Liver (tissue), 3 donors: Measurements from ENCODE around the gene LYSMD3.

Experiments
- CTCF ChIP-seq: fragments of 150-350 bp; IDR thresholded peaks from 2 replicates; pipeline ENCODE4 v1.5.1; 2017; ENCODE audit warnings: improper control_type of control experiment, low read depth, low read length; ENCODE audit not compliant: missing input control
- JUND ChIP-seq, 2 donors: IDR thresholded peaks; 2 replicates each; pipeline ENCODE4 v1.6.1; 2016; ENCODE audit warnings: antibody characterized with exemption in 2 of 2
- RXRA ChIP-seq, 2 donors: IDR thresholded peaks; 2 replicates each; pipeline ENCODE4 v1.6.1; 2017 to 2018; ENCODE audit warnings: antibody characterized with exemption in 2 of 2, mild to moderate bottlenecking in 1 of 2
- donor health status: healthy.
- donor health status: healthy.

- TF ChIP-seq RXRA (IDR thresholded peaks at IDR 0.05): no peak
- no peak for TF ChIP-seq CTCF
- no peak for TF ChIP-seq JUND (IDR thresholded peaks at IDR 0.05)
These were observed 46.3 kb upstream of the LYSMD3 start for GRCh38 chr5:90575712-90576111.
